Activated T-helper 1 cell treated with Interleukin-2 at 50 U/mL for 16 hours (primary cell): ENCODE measurements around the gene EAF2.
"Not testable (repeated sequence)": the region's sequence is repeated elsewhere in the genome, so short reads cannot be mapped to it uniquely, and the experiment has no call there.

ENCODE experiments used
- DNase-seq: peaks from one replicate; pipeline ENCODE4 v3.0.0-alpha.2; 2020; ENCODE audit warnings: low read depth

EAF2 gene

DNA sequence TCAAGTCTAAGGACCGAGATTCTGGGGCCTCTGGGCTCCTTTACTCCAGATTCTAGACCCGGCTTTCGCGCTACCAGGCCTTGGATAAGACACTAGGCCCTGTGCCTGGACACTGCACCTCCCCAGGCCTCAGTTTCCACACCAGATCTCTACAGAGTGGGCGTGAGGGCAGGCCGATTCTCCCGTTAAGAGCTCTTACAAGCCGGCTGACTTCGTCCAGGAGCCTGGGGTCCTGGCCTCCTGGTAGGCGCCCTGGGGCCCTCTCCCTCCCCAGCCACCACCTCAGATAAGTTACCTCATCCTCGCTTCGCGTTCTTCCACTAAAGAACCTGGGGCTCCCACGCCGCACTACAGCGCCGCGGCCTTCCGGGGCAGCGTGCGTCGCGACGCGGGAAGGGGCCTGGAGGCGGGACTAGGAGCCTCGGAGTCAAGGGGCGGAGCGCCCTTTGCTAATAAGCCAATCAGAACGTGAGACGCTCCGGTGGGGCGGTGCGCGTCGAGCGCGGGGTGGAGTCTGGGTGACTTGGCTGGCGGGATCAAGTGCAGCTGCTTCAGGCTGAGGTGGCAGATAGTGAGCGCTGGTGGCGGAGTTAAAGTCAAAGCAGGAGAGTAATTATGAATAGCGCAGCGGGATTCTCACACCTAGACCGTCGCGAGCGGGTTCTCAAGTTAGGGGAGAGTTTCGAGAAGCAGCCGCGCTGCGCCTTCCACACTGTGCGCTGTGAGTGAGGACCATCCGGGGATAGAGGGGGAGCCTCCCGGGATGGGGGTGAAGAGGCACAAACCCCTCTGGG is at the start of gene EAF2, which contains the start of gene IQCB1:
TSS of gene EAF2 (plus strand) at position 539 of the 794 bp plus-strand sequence. CDS start at position 616, 77 bp downstream.
TSS of gene IQCB1 (minus strand) at position 390 of the 794 bp plus-strand sequence. CDS start 6,100 bp downstream, outside the sequence.
- peak; percentile 92 for DNase-seq

DNA sequence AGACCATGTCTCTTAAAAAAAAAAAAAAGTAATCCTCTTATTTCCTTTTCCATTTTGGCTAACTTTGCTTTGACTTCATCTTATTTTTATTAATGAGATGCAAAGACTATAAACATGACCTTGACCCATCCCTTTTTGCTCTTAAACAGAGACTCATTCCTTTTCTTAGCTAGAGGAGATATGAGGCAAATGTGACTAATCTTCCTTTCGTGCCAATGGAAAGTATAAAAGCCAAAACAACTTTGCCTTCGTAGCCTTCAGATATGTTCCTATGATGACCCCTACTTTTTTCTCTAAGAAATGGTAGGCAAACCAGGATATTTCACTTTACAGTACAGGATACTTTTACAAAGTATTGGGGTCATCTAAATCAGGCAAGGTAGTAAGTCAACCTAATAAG is 48.5 kb upstream of the EAF2 start:
- DNase-seq = no peak

DNA sequence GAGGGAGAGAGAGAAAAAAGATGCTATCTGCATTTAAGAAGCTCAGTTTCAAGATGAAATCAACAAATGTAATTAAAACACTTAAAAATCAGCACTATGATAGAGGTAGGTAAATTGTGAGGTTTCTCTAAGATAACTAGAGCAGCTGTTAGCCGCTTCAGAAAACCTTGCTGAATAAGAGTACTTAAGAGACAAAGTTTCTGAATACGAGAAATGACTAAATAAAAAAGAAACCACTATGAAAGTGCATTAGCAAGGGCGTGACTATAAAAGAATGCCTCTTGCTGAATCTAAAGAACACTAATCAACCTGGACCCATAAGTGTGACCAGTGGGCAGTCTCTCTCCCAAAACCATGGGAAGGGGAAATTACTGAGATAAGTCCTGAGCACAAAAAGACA is 41.9 kb upstream of the EAF2 start:
- no peak for DNase-seq

DNA sequence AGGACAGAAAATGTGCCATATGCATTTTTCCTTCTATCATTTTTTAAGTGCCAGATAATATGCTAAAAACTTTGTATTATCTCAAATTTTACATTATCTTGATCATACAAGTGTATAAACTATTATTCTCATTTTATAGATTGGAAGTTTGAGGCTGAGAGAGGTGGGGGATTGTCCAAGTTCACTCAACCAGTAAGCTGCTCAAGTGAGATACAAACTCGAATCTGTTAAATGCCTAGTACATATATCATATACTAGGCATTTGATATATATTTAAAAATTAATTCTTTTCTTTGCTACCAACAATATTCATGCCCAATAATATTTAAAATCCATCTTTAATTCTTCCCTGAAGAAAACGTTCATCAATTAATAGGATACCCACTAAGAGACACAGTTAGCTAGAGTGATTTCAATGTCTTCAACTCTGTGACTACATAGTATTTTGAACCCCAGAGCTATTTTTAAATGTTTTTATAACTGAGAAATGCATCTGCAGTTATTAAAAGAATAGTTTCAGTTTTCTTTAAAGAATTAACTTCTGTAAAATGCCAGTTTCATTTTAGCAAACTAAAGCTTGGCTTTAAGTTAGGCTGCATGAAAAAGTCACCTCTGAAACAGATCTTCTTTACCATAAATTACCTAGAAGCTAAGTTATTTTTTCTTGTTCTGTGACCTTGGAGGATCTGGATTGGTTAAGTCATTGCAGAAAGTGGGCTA is 40.6 kb upstream of the EAF2 start:
- no peak for DNase-seq

DNA sequence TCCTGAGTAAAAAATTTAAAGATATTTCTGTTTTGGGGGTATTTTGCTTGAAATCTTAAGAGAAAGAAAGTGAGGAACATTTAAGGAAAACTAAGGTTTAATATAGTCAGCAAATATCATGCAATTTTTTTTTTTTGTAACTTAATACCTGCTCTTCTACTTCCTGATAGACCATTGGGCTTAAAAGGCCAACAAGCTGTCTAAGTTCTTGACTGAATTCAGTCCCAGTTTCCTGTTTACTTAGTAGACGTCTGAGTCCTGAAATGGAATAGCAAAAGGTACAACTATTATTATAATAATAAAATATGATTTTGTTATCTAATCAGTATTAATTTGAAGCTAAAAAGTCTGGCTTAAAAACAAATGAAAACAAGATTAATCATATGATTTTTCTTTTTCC is 38.0 kb upstream of the EAF2 start:
- DNase-seq = no peak

DNA sequence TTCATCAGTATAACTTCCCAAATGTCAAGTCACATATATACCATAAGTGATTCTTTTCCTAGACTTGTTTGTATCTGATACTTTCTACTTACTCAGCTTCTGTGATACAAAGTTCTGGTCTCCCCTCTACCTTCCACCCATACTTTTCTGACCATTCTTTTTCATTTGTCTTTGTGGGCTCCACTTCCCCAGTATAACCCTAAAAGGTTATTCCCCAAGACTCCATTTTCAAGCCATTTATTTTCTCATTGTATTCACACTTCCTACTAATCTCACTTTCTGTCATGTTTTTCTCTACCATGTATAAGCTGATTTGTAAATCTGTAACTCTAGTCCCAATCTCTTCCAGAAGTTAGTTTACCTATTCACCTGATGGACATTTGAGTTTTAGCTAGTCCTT is 34.1 kb upstream of the EAF2 start:
- DNase-seq = no peak

DNA sequence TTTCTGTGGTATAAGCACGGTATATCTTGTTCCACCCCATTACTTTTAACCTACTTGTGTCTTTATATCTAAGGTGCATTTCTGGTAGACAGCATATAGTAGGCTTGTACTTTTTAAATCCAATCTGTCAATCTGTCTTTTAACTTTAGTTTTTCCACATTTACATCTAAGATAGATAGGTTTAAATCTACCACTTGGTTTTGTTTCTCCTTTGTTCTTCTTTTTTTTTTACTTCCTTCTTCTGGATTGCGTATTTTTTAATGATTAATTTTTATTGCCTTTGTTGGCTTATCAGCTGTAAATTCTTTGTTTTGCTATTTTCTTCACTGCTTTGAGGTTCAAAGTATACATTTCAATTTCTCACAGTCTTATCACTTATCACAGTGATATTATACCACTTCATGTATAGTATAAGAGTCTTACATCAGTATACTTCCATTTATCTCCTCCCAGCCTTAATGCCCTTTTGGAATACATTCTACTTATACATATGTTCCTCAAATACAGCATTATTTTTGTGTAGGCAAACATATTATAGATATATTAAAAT is 31.2 kb upstream of the EAF2 start:
- no peak for DNase-seq

DNA sequence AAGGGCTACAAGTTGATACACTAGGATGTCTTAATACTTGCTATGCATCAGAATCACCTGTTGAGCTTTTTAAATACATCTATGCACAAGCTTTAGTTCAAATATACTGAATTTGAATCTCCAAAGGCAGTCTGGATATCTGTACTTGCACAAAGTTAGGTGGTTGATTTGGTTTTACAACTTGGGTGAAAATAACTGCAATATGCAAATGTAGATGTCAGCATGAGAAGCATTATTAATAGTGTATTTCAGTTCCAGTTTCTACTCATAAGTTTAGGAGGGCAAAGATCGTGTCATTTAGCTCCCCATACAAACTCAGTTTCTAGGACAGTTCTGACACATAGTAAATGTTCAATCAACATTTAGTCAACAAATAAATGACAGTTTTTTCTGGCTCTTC is 25.8 kb upstream of the EAF2 start:
- DNase-seq = no peak

DNA sequence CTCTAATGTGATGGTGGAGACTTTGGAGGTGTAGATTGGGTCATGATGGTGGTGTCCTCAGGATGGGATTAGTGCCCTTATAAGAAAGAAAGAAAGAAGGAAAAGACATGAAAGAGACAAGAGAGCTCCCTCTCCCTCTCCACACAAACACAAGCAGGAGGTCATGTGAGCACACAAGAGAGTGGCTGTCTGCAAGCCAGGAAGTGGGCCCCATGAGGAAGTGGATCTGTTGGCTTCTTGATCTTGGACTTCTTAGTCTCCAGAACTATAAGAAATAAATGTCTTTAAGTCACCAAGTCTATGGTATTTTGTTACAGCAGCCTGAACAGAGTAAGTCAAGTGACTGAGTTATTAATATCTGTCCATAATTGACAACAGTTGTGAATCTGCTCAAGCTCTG is 17.3 kb upstream of the EAF2 start:
- DNase-seq = no peak

DNA sequence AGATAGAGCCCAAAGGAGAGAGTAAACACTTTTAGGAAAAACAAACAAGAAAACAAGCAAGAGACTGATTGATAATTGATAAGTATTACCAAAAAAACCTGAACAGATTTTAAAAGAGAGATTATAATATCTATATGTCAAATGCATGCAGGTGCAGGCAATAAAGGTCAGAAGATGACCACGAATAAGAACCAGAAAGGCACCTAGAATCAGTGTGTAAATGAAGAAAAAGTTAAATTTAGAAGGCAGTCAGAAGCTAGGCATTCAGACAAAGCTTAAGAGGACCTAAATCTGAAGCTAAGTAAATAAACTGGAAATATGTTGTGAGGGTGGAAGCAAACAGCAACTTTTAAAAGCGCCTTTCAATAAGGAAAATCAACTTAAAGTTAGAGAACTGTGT is 16.4 kb upstream of the EAF2 start:
- no peak for DNase-seq

DNA sequence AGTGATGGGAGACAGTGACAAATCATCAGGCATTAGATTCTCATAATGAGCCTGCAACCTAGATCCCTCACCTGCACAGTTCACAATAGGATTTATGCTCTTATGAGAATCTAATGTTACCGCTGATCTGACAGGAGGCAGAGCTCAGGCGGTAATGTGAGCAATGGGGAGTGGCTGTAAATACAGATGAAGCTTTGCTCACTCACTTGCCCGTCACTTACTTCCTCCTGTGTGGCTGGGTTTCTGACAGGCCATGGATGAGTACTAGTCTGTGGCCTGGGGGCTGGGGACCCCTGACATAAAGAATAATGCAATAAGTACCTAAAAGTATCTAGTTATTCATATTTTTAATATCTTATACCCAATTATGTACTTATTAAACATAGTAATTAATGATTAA is 15.8 kb upstream of the EAF2 start:
- DNase-seq = no peak

DNA sequence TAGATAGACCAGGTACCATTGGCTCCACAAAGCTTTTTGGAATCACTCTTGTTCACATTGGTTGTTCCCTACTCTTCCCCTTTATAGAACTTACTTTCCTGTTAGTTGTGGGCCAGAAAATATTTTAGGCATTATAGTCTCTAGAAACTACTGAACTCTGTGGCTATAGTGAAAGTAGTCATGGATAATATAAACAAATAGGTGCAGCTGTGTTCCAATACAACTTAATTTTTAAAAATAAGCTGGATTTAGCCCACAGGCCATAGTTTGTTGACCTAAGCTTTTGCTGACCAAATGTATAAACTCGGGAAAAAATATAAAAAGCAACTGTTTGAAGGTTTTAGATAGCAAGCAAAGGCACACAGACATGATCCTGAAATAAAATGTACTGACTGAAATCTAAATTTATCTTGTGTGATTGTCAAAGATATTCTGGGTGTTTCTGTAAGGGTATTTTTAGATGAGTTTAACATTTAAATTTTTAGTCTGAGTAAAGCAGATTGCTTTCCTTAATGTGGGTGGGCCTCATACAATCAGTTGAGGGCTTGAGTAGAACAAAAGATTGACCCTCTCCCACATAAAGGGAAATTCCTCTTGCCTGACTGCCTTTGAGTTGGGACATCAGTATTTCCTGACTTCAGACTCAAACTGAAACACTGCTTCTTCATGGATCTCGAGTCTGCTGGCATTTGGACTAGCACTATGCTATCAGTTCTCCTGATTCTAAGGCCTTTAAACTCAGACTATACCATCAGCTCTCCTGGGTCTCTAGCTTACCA is 13.4 kb upstream of the EAF2 start:
- DNase-seq = no peak

DNA sequence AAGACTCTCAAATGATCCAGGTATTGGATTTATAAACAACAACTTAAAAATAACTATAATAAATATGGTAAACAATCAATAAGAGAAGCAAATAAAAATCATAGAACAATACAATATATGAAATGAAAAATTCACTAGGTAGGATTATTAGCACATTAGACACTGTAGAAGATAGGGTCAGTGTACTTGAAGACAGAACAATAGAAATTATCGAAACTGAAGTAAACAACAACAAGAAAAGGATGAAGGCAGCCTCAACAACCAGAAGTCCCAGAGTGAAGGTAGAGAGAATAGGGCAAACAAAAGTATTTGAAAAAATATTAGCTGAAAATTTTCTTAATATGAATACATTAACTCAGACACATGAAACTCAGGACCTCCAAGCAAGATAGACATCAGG is 12.0 kb upstream of the EAF2 start:
- no peak for DNase-seq

DNA sequence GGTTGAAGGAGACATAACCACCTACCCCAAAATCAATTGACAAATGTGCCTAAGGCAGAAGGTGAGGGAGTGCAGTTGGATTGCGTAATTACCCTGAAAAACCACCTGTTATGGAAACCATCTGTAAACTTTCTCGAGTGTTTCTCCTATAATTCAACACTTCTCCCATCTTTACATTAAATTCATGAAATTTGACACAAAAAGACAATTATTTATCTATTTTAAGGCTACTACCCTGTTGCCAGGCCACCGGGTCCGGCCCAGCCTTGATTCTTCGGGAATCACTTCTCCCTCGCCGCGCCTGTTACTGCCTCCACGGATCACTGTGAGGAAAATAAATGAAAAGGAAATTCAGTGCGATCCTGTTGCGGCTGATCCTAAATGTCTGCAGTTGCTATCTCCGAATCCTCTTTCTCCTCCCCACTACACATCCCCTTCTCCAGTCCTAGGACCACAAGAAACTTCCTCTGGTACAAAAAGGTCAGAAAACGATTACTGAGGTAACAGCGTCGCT is 795 bp upstream of the EAF2 start:
- no peak for DNase-seq

DNA sequence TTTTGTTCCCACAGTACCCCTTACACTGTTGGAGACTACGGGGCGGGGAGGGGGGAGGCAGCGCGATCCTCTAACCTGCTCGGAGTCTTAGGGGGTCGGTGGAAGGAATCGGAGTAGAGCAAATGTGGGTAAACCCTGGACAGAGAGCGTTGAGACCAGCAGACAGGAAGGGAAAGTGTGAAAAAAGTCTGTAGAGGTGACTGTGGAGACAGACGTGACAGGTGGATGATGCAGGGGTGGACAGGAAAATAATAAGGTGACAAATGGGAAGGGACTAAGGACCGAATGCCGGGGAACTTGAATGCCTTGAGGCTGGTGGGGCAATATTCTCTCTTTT is 424 bp downstream of the EAF2 start:
- DNase-seq = no peak

DNA sequence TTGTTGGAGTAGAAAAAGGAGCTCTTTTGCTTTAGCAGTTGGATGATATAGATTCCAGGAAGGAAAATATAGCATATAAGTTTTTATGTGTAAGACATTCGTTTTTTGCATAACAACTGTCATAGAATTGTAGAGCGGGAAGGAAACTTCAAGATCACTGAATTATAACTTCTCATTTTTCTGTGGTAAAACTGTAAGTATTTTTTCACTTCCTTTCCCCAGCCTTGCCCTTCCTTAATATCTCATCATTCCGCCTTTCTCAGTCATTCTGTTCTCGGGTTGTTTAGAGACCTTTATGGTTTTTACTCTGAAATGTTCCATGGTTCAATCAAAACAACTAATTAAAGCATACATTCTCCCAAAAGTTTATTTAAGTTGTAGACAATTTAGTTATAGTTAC is 1.1 kb downstream of the EAF2 start:
- no peak for DNase-seq

DNA sequence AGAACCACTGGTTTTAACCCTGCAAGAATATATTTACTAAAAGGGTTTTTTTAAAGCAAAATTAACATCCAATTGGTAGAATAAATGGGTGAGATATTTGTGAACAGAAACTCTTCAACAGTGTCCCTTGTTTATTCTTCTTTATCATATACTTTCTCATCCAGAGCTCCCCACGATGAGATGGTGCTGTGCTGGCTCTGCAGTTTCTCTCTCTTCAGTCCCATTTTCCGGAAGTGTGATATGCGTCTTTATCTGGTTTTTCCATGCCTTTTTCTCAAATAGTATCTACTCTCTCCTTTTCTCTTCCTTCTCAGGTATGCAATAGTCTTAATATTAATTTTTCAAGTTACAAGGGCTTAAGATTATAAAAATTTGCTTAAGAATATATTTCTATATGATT is 1.5 kb downstream of the EAF2 start:
- DNase-seq = no peak

DNA sequence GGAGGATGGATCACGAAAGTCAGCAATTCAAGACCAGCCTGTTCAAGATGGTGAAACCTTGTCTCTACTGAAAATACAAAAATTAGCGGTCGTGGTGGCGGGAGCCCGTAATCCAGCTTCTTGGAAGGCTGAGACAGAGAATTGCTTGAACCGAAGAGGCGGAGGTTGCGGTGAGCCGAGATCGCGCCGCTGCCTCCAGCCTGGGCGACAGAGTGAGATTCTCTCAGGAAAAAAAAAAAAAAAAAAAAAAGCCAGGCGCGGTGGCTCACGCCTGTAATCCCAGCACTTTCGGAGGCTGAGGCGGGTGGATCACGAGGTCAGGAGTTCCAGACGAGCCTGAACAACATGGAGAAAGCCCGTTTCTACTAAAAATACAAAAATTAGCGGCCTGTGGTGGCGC is 5.0 kb downstream of the EAF2 start:
- no peak for DNase-seq

DNA sequence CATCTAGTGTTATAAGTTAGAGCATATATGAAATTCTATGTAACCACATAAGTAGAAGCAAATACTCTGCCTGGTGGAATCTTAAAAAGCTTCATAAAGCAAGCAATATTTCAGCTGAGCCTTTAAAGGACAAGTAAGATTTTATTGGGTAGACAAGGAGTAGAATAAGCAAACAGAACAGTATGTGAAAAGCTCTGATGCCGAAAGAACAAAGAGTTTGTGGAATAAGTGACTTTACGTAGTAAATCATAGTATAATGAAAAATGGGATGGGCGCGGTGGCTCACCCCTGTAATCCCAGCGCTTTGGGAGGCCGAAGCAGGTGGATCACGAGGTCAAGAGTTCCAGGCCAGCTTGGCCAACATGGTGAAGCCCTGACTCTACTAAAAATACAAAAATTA is 9.9 kb downstream of the EAF2 start:
- no peak for DNase-seq

DNA sequence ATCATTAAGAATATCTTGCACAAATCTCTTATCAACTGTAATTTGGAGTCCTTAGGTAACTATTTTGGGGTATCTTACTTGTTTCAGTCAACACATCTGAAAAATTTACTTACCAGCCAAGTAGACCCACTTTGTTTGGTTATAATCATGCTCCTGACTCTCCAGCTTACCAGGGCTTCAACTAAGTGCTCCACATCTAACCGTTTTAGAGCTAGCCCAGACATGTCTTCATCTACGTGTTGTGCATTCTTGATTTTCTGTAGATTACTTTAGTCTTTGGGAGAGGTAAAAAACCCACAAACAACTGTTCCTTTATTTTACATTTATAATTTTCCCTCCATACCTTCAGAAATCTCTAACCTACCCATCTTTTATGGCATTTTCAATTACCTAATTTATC is 17.2 kb downstream of the EAF2 start:
- no peak for DNase-seq

DNA sequence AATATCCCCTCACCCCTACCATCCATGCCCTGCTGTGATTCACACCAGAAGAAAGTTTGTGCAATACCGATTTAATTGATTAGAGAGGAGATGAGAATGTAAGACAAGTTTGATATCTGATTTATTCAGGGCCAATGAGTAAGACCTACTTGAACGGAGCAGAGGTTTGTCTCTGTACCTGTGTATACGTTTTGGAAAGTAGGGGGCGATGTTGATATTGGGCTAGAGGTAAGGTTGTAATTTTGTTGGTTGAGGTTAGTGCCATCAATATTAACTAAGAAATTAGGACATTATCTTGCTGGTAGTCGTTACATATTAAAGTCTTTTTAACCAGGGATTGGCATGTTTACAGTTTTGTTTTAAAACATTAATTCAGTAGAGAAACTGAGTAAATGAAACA is 20.5 kb downstream of the EAF2 start:
- DNase-seq = no peak

DNA sequence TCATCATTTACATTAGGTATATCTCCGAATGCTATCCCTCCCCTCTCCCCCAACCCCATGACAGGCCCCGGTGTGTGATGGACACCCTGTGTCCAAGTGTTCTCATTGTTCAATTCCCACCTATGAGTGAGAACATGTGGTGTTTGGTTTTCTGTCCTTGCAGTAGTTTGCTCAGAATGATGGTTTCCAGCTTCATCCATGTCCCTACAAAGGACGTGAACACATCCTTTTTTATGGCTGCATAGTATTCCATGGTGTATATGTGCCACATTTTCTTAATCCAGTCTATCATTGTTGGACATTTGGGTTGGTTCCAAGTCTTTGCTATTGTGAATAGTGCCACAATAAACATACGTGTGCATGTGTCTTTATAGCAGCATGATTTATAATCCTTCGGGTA is 22.8 kb downstream of the EAF2 start:
- DNase-seq = not testable (repeated sequence)
